ENCODE results near the gene EGF. TPM values are rescaled to one million over a fixed set of nuclear protein-coding genes. Genes with fewer than 3 reads are reported as not detected.

EGF gene
- total RNA-seq, 1 experiment from 2014 or later = not detected

GRCh38 chr4:110022457-110022856 lies 109.8 kb downstream of the EGF start:
- Histone ChIP-seq H3K27me3 (ENCODE audit: control insufficient read depth, insufficient read depth, low read length) (no peaks in the 10 kb centered on the region), H3K4me1 (ENCODE audit: control insufficient read depth, insufficient read depth, low read length) (no peaks in the 10 kb centered on the region), H3K9me3 (ENCODE audit: control insufficient read depth, insufficient read depth, low read depth, low read length) (no peaks in the 10 kb centered on the region), H3K4me3 (ENCODE audit: low read depth in 2 of 2, low read length in 2 of 2) (no peak overlapping the region), H3K27ac (ENCODE audit: low read length) (no peak overlapping the region), H3K36me3 (ENCODE audit: control insufficient read depth, insufficient read depth, low read length) (no peaks in the 10 kb centered on the region)
- ATAC-seq = no peak
- in situ Hi-C loops (cut with HindIII; ENCODE audit: low pct_unique_long_range_greater_than_20kb, low sequenced_read_pairs) = no loop called here
- no peak for TF ChIP-seq TCF7L2 (IDR thresholded peaks at IDR 0.05; ENCODE audit: low read depth, low read length)
- no peak for TF ChIP-seq REST (IDR thresholded peaks at IDR 0.05; ENCODE audit: insufficient read depth in 1 of 2, low read depth in 2 of 2, low read length in 1 of 2)
- no peak for TF ChIP-seq CTCF (IDR thresholded peaks at IDR 0.05)
- TF ChIP-seq SIN3A (IDR thresholded peaks at IDR 0.05; ENCODE audit: borderline replicate concordance, insufficient read depth, low read depth, low read length) = no peak
- TF ChIP-seq POLR2AphosphoS5 (IDR thresholded peaks at IDR 0.05; ENCODE audit: low read depth, low read length) = no peak
- DNase-seq (ENCODE audit: low read depth, low spot score) = no peak
- intact Hi-C loops (cut with micrococcal nuclease; ENCODE audit: unreplicated experiment) = no loop called here
- POLR2A ChIA-PET = no interaction called here
- CTCF ChIA-PET = no interaction called here
- no TSS peak for BruUV-seq (replicated peaks)

GRCh38 chr4:110025056-110025455 lies 112.4 kb downstream of the EGF start:
- Histone ChIP-seq H3K27me3 (ENCODE audit: control insufficient read depth, insufficient read depth, low read length) (no peaks in the 10 kb centered on the region), H3K36me3 (ENCODE audit: control insufficient read depth, insufficient read depth, low read length) (no peaks in the 10 kb centered on the region), H3K27ac (ENCODE audit: low read length) (no peak overlapping the region), H3K4me3 (ENCODE audit: low read depth in 2 of 2, low read length in 2 of 2) (no peak overlapping the region), H3K4me1 (ENCODE audit: control insufficient read depth, insufficient read depth, low read length) (no peaks in the 10 kb centered on the region), H3K9me3 (ENCODE audit: control insufficient read depth, insufficient read depth, low read depth, low read length) (no peaks in the 10 kb centered on the region)
- POLR2A ChIA-PET = no interaction called here
- ATAC-seq (no peak), DNase-seq (ENCODE audit: low read depth, low spot score) (no peak)
- no TSS peak for BruUV-seq (replicated peaks)
- in situ Hi-C loops (cut with HindIII; ENCODE audit: low pct_unique_long_range_greater_than_20kb, low sequenced_read_pairs) (no loop called here), intact Hi-C loops (cut with micrococcal nuclease; ENCODE audit: unreplicated experiment) (no loop called here)
- TF ChIP-seq CTCF (IDR thresholded peaks at IDR 0.05) (no peak), REST (IDR thresholded peaks at IDR 0.05; ENCODE audit: insufficient read depth in 1 of 2, low read depth in 2 of 2, low read length in 1 of 2) (no peak), SIN3A (IDR thresholded peaks at IDR 0.05; ENCODE audit: borderline replicate concordance, insufficient read depth, low read depth, low read length) (no peak), TCF7L2 (IDR thresholded peaks at IDR 0.05; ENCODE audit: low read depth, low read length) (no peak), POLR2AphosphoS5 (IDR thresholded peaks at IDR 0.05; ENCODE audit: low read depth, low read length) (no peak)
- CTCF ChIA-PET = no interaction called here
